Measurements from ENCODE around the gene DRD4.

The DRD4 gene

GRCh38 chr11:610146-610801, 26.8 kb upstream of the DRD4 start:
- no peak for DNase-seq (ENCODE audit: low spot score)

GRCh38 chr11:611001-611996, 25.8 kb upstream of the DRD4 start:
- no peak for DNase-seq (ENCODE audit: low spot score)

GRCh38 chr11:612201-612960, 24.7 kb upstream of the DRD4 start:
- DNase-seq (ENCODE audit: low spot score) = no peak

GRCh38 chr11:612961-613300, 24.1 kb upstream of the DRD4 start:
- DNase-seq (ENCODE audit: low spot score) = no peak

GRCh38 chr11:613369-613968, 23.6 kb upstream of the DRD4 start:
- peak; percentile 86 for DNase-seq (ENCODE audit: low spot score)

GRCh38 chr11:614021-614622, 22.9 kb upstream of the DRD4 start:
- DNase-seq (ENCODE audit: low spot score) = no peak

- DNase-seq (ENCODE audit: low spot score) = no peak
Observed at GRCh38 chr11:614623-615503, 22.2 kb upstream of the DRD4 start.

- peak; percentile 88 for DNase-seq (ENCODE audit: low spot score)
Observed at GRCh38 chr11:615504-616319, 21.4 kb upstream of the DRD4 start, which contains the start of gene IRF7. TSS of gene IRF7 (minus strand) at chr11:615950. CDS start at chr11:615364, 586 bp downstream.

- no peak for DNase-seq (ENCODE audit: low spot score)
Observed at GRCh38 chr11:616320-617198, 20.5 kb upstream of the DRD4 start.

GRCh38 chr11:617199-617911, 19.7 kb upstream of the DRD4 start:
- DNase-seq (ENCODE audit: low spot score) = no peak

GRCh38 chr11:617912-618682, 19.0 kb upstream of the DRD4 start:
- DNase-seq (ENCODE audit: low spot score) = no peak

GRCh38 chr11:618856-619627, 18.0 kb upstream of the DRD4 start:
- no peak for DNase-seq (ENCODE audit: low spot score)

- DNase-seq (ENCODE audit: low spot score) = no peak
Observed at GRCh38 chr11:619628-620050, 17.4 kb upstream of the DRD4 start.

GRCh38 chr11:620201-620600, 16.9 kb upstream of the DRD4 start:
- no peak for DNase-seq (ENCODE audit: low spot score)

GRCh38 chr11:620935-621814, 15.9 kb upstream of the DRD4 start:
- no peak for DNase-seq (ENCODE audit: low spot score)
